Cardiac muscle cell (in vitro differentiated cells and primary cell): ENCODE measurements around the gene RASAL2. TPM values are rescaled to one million over a fixed set of nuclear protein-coding genes. Genes with fewer than 3 reads are reported as not detected.
"Not testable (repeated sequence)": the region's sequence is repeated elsewhere in the genome, so short reads cannot be mapped to it uniquely, and the experiment has no call there.

Source experiments
- DNase-seq, 2 donors: peaks; one replicate each; pipeline versions ENCODE4 v3.0.0 to v3.0.0-alpha.2; 2010 to 2017; ENCODE audit warnings: low read depth in 1 of 2, low spot score in 1 of 2
- H3K27ac ChIP-seq: fragments of 200-600 bp; sonication (generic); 2 replicates; pipeline ENCODE4 v1.5.1; 2016
- H3K27me3 ChIP-seq: fragments of 200-600 bp; sonication (generic); 2 replicates; pipeline ENCODE4 v1.6.0; 2016; ENCODE audit warnings: control low read depth
- H3K36me3 ChIP-seq: fragments of 200-600 bp; sonication (generic); 2 replicates; pipeline ENCODE4 v1.5.1; 2016; ENCODE audit warnings: control low read depth
- H3K4me1 ChIP-seq: fragments of 200-600 bp; sonication (generic); 2 replicates; pipeline ENCODE4 v1.8.1; 2017; ENCODE audit warnings: low read depth, mild to moderate bottlenecking, mixed run types
- H3K4me3 ChIP-seq: fragments of 200-600 bp; sonication (generic); 2 replicates; pipeline ENCODE4 v1.5.1; 2016; ENCODE audit warnings: mild to moderate bottlenecking
- H3K9me3 ChIP-seq: fragments of 200-600 bp; sonication (generic); 2 replicates; pipeline ENCODE4 v1.5.1; 2017; ENCODE audit warnings: low read depth, mild to moderate bottlenecking, control low read depth
- CTCF ChIP-seq: IDR thresholded peaks from 2 replicates; pipeline ENCODE4 v1.5.1; 2012; ENCODE audit warnings: low read depth, mild to moderate bottlenecking, low read length
- polyA plus RNA-seq: library from polyadenylated mRNA; unstranded; fragments of >200 nt; fragmentation: Nextera tagmentation; extraction: Ambion mirVana; gene quantifications from 2 replicates; pipeline ENCODE4 v1.2.1, GENCODE V29; 2016
- total RNA-seq: library from RNA; depleted of rRNA; stranded (reverse); fragments of >200 nt; gene quantifications from 2 replicates; pipeline ENCODE4 v1.2.3, GENCODE V29; 2016

Gene RASAL2
- total and polyA plus RNA-seq, 2 experiments from 2014 or later, result 11.2 to 35.3 TPM

DNA sequence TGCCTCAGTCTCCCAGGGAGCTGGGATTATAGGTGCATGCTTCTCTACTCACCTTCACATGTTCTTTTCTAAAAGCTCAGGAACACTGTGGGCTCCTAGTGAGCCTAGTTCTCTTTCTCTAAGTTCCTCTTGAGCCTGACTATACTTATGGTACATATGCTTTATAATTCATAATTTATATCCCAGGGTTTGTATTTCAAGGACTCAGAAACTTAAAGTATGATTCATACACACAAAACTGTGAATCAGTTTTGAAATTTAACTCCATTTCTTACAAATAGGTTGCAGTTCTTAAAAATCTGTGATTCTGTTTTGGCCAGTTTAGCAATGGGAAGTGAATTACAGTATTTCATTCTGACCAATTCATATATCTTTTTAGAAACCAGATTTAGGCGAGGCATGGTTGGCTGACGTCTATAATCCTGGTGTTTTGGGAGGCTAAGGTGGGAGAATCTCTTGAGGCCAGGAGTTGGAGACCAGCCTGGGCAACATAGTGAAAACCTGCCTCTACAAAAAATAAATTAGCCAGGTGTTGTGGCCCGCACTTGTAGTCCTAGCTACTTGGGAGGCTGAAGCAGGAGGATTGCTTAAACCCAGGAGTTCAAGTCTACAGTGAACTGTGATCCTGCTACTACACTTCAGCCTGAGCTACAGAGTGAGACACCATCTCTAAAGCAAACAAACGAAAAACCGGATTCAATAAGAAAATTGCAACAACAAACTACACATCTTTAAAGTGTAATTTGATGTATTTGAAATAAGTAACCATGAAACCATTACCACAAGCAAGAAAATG lies 15.6 kb downstream of the RASAL2 start:
- Histone ChIP-seq H3K27me3 (no peaks in the 10 kb centered on the region), H3K27ac (no peak overlapping the region), H3K4me1 (peaks cover 8% of the 10 kb centered on the region), H3K9me3 (no peaks in the 10 kb centered on the region), H3K4me3 (no peak overlapping the region), H3K36me3 (no peaks in the 10 kb centered on the region)
- DNase-seq, result no peak
- TF ChIP-seq CTCF, result no peak

GRCh38 chr1:178115260-178115659 lies 21.4 kb downstream of the RASAL2 start:
- H3K4me3 ChIP-seq, result no peak overlapping the region
- no peak for TF ChIP-seq CTCF
- no peak for DNase-seq
- no peaks in the 10 kb centered on the region for H3K4me1 ChIP-seq
- no peaks in the 10 kb centered on the region for H3K9me3 ChIP-seq
- no peaks in the 10 kb centered on the region for H3K27me3 ChIP-seq
- no peaks in the 10 kb centered on the region for H3K36me3 ChIP-seq
- H3K27ac ChIP-seq, result no peak overlapping the region

DNA sequence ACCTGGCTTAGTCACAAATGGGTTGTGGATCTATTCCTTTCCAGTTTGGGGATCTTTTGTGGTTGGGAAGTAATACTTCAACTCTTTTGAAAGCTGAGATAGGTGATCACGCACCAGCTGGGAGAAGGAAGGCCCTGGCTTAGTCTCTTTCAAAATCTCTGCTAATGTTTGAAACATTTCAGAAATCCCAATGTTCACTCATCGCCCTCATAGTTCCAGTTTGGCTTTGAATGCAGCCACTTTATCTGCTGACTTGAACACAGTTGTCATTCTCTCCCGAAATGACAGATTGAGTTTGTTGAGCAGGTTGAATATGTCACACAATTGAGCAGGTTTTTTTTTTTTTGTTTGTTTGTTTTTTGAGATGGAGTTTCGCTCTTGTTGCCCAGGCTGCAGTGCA lies 24.6 kb downstream of the RASAL2 start:
- no peak for DNase-seq
- Histone ChIP-seq H3K27ac (no peak overlapping the region), H3K36me3 (no peaks in the 10 kb centered on the region), H3K9me3 (no peaks in the 10 kb centered on the region), H3K4me1 (no peaks in the 10 kb centered on the region), H3K4me3 (no peak overlapping the region), H3K27me3 (no peaks in the 10 kb centered on the region)
- TF ChIP-seq CTCF, result no peak

GRCh38 chr1:178119628-178120027 lies 25.7 kb downstream of the RASAL2 start:
- H3K27me3 ChIP-seq, result no peaks in the 10 kb centered on the region
- no peaks in the 10 kb centered on the region for H3K9me3 ChIP-seq
- H3K4me3 ChIP-seq, result no peak overlapping the region
- H3K4me1 ChIP-seq, result no peaks in the 10 kb centered on the region
- no peak for TF ChIP-seq CTCF
- H3K27ac ChIP-seq, result no peak overlapping the region
- no peak for DNase-seq
- H3K36me3 ChIP-seq, result no peaks in the 10 kb centered on the region

DNA sequence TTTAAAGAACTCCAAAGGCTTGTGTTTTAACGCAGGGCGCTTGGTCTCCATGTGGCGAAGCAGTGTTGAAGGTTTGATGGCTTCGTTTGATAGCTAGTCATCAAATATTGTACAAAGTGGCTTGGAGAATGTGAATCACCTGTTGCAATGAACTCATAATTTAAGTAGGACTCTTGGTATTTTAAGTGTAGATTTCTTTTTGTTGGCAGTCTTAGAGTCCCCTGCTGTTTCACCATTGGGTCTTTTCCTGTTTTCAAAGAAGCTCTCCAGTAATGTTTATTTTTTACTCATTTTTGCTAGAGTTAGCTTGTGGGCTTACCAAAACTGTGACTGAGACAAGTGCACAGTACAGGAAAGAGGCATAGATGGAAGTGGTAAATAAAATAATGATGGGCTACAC lies 26.2 kb downstream of the RASAL2 start:
- TF ChIP-seq CTCF, result no peak
- H3K4me3 ChIP-seq, result no peak overlapping the region
- DNase-seq, result no peak
- H3K9me3 ChIP-seq, result no peaks in the 10 kb centered on the region
- no peaks in the 10 kb centered on the region for H3K36me3 ChIP-seq
- no peak overlapping the region for H3K27ac ChIP-seq
- H3K4me1 ChIP-seq, result no peaks in the 10 kb centered on the region
- no peaks in the 10 kb centered on the region for H3K27me3 ChIP-seq

- DNase-seq, H3K9me3 ChIP-seq, H3K27me3 ChIP-seq, H3K27ac ChIP-seq, H3K36me3 ChIP-seq, H3K4me1 ChIP-seq, H3K4me3 ChIP-seq: not testable (repeated sequence)
Measured at GRCh38 chr1:178120520-178121052, 26.7 kb downstream of the RASAL2 start.
